ENCODE measurements around the gene HLA-DRB1. TPM values are rescaled to one million over a fixed set of nuclear protein-coding genes. Genes with fewer than 3 reads are reported as not detected.

HLA-DRB1 gene
- total RNA-seq = 100 to 1,000 TPM; 418 to 665 TPM
- polyA plus RNA-seq (ENCODE audit: insufficient read length in 6 of 6) = 10 to 100 TPM; 11.2 to 36.2 (median 19.4) TPM
- long read RNA-seq, donor 1, transcript HLA-DRB1-201 (6 exons, 1,229 nt) = major isoform, 11 of 64 reads
- long read RNA-seq, donor 1, partial matches to known transcripts = 41 of 64 reads
- long read RNA-seq, donor 1, other reads (novel, unspliced or antisense) = 12 of 64 reads
- long read RNA-seq, donor 2, transcript HLA-DRB1-201 (6 exons, 1,229 nt) = major isoform, 12 of 23 reads
- long read RNA-seq, donor 2, partial matches to known transcripts = 11 of 23 reads
- long read RNA-seq, donor 2, other reads (novel, unspliced or antisense) = 0 of 23 reads
- long read RNA-seq, donor 3, transcript HLA-DRB1-201 (6 exons, 1,229 nt) = major isoform, 9 of 29 reads
- long read RNA-seq, donor 3, partial matches to known transcripts = 20 of 29 reads
- long read RNA-seq, donor 3, other reads (novel, unspliced or antisense) = 0 of 29 reads
- long read RNA-seq, donor 4, transcript HLA-DRB1-201 (6 exons, 1,229 nt) = major isoform, 840 of 1,258 reads
- long read RNA-seq, donor 4, partial matches to known transcripts = 50 of 1,258 reads
- long read RNA-seq, donor 4, other reads (novel, unspliced or antisense) = 368 of 1,258 reads
- long read RNA-seq, donor 5, transcript HLA-DRB1-201 (6 exons, 1,229 nt) = major isoform, 5 of 17 reads
- long read RNA-seq, donor 5, partial matches to known transcripts = 12 of 17 reads
- long read RNA-seq, donor 5, other reads (novel, unspliced or antisense) = 0 of 17 reads
- long read RNA-seq, donor 6, transcript HLA-DRB1-201 (6 exons, 1,229 nt) = major isoform, 6 of 23 reads
- long read RNA-seq, donor 6, partial matches to known transcripts = 17 of 23 reads
- long read RNA-seq, donor 6, other reads (novel, unspliced or antisense) = 0 of 23 reads
- long read RNA-seq, donor 7, transcript HLA-DRB1-201 (6 exons, 1,229 nt) = major isoform, 15 of 30 reads
- long read RNA-seq, donor 7, partial matches to known transcripts = 15 of 30 reads
- long read RNA-seq, donor 7, other reads (novel, unspliced or antisense) = 0 of 30 reads
- long read RNA-seq, donor 8, transcript HLA-DRB1-201 (6 exons, 1,229 nt) = major isoform, 9 of 30 reads
- long read RNA-seq, donor 8, partial matches to known transcripts = 21 of 30 reads
- long read RNA-seq, donor 8, other reads (novel, unspliced or antisense) = 0 of 30 reads
- long read RNA-seq, donor 9 = 0 reads
- long read RNA-seq, donor 10, transcript HLA-DRB1-201 (6 exons, 1,229 nt) = major isoform, 1,248 of 1,287 reads
- long read RNA-seq, donor 10, partial matches to known transcripts = 18 of 1,287 reads
- long read RNA-seq, donor 10, other reads (novel, unspliced or antisense) = 21 of 1,287 reads
- long read RNA-seq, donor 11, partial matches to known transcripts = 0 of 2 reads
- long read RNA-seq, donor 11, other reads (novel, unspliced or antisense) = 0 of 2 reads
- long read RNA-seq, donor 12, transcript HLA-DRB1-201 (6 exons, 1,229 nt) = major isoform, 9 of 20 reads
- long read RNA-seq, donor 12, partial matches to known transcripts = 11 of 20 reads
- long read RNA-seq, donor 12, other reads (novel, unspliced or antisense) = 0 of 20 reads

DNA sequence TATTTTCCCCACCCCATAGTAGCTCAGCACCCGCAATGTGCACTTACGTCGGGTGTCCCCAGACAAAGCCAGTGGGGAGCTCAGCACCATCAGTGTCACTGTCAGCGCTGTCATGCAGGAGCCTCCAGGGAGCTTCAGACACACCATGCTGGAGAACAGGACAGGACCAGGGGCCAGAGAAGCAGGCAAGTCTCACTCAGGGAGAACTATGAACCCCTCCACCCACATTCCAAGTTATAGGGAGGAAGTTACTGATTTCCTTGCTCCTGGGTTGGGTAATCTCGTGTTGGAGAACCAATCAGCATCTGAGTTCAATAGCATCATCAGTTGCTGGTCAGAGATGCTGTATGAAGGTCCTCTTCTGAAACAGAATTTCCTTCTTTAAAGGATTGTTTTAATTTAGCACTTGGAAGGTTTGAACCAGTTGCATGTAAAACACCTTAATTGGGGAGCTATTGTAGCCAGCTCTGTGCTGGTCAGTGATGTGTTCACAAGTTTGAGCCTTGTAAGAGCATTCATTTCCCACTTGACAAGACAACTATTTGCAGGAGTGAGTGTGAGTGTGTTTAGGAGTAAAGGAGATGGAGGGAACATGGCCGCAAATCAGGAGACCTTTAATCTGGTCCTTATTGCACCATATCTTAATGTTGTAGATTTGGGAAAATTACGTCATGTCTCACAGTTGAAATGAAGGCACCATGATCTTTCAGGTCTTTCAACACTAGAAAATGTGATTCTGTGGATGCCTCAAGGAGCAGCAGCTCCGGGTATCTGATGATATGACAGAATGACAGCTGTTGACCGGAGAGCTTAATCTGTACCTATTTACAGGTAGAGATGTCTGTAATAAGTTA is at the start of gene HLA-DRB1:
HLA-DRB1 (minus strand) TSS at position 253 of the 854 bp plus-strand sequence; CDS start at position 147, 106 bp downstream.
- peak within 1 kb of the TSS in 1 of 2 donors; percentile 50 for H3K4me3 ChIP-seq
- DNase-seq (peak in 2 of 4 donors; percentile 23 to 58), ATAC-seq (peak; percentile 98)
- H3K36me3 ChIP-seq = no peaks in the 10 kb centered on the region
- intact Hi-C loops (cut with DNase I) = loop anchor here in 1 of 2 donors (10.0 kb wide), 1 partner anchor 65 kb away; no protein-coding TSS in a partner anchor
- H3K9me3 ChIP-seq = no peaks in the 10 kb centered on the region
- peaks cover 0 to under 1% of the 10 kb centered on the region in 2 donors for H3K27me3 ChIP-seq
- no peak for TF ChIP-seq CTCF (IDR thresholded peaks at IDR 0.05)
- peaks cover 0 to 18% of the 10 kb centered on the region in 2 donors for H3K4me1 ChIP-seq
- peak within 1 kb of the TSS; percentile 33 to 84 for H3K27ac ChIP-seq

DNA sequence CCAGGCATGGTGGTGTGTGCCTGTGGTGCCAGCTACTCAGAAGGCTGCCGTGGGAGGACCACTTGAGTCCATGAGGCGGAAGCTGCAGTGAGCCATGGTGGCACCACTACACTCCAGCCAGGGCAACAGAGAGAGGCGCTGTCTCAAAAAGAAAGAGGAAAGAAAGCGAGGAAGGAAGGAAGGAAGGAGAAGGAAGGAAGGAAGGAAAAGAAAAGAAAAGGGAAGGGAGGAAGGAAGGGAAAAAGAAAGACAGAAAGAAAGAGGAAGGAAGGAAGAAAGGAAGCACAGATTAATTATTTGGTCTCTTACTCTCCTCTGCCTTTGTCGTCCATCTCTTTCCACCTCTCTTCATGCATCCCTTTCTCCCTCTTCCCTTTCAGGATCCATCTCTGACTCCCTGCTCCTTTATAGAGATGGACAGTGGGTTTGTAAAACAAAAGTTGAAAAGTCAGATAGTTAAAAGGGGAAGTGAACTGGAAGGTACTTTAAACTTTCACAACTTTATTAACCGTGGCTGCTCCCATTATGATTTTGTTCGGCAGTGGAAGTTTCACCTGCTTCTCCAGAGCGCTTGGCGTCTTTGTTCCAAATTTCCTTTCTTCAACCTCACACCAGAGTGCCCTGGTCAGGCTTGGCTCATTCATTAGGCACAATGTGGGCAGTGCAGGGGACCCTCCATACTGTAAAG is 49.0 kb upstream of the HLA-DRB1 start:
- intact Hi-C loops (cut with DNase I) = no loop called here
- H3K27me3 ChIP-seq = no peaks in the 10 kb centered on the region
- no peak for ATAC-seq

DNA sequence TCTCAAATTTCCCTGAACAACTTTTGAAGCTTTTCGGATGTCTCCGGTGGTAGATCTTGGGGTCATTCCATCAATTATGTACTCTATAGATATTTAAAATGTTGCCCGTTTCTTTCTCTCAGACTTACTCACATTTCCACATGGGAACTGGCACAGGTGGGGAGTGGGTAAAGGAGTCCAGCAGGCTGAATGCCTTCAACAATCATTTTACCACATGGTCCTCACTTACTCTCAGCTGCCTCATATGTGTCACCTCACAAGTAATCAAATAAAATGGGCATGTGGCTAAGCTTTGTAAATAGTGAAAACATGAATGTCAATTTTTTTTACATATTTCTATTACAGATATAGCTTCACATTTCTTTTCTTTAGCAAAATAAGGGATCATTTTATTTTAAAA is 48.2 kb upstream of the HLA-DRB1 start:
- Histone ChIP-seq H3K4me3 (peak overlapping the region in 1 of 2 donors; percentile 39), H3K27me3 (no peaks in the 10 kb centered on the region), H3K27ac (peak overlapping the region in 1 of 2 donors; percentile 50)

More for the DNA sequence above, 49.0 kb upstream of the HLA-DRB1 start:
- no peak for TF ChIP-seq CTCF (IDR thresholded peaks at IDR 0.05)
- H3K36me3 ChIP-seq = no peaks in the 10 kb centered on the region
- peaks cover 0 to 17% of the 10 kb centered on the region in 2 donors for H3K4me1 ChIP-seq
- DNase-seq = no peak
- H3K4me3 ChIP-seq = peak overlapping the region in 1 of 2 donors; percentile 39
- H3K27ac ChIP-seq = peak overlapping the region in 1 of 2 donors; percentile 50
- H3K9me3 ChIP-seq = no peaks in the 10 kb centered on the region

More for the DNA sequence above, 48.2 kb upstream of the HLA-DRB1 start:
- intact Hi-C loops (cut with DNase I) = no loop called here
- Histone ChIP-seq H3K36me3 (no peaks in the 10 kb centered on the region), H3K9me3 (no peaks in the 10 kb centered on the region), H3K4me1 (peaks cover 0 to 16% of the 10 kb centered on the region in 2 donors)
- no peak for ATAC-seq
- no peak for TF ChIP-seq CTCF (IDR thresholded peaks at IDR 0.05)
- no peak for DNase-seq

Data from left lung (tissue), 14 donors.